Endothelial cell of umbilical vein (primary cell): ENCODE measurements around the gene SPEF1.

Experiments used
- CTCF ChIP-seq, 2 donors: IDR thresholded peaks; 1 replicate in 1 of 2; 2 replicates in 1 of 2; pipeline ENCODE4 v1.5.1; 2011; ENCODE audit warnings: low read length in 2 of 2, mild to moderate bottlenecking in 2 of 2, moderate library complexity in 2 of 2, control low read depth in 1 of 2, inconsistent platforms in 1 of 2, low read depth in 1 of 2; ENCODE audit not compliant: insufficient read depth in 1 of 2; ENCODE audit errors: extremely low read depth in 1 of 2
- EZH2 ChIP-seq: IDR thresholded peaks from 2 replicates; pipeline ENCODE4 v1.6.1; 2012; ENCODE audit warnings: borderline replicate concordance, low read depth, mild to moderate bottlenecking, moderate library complexity, low read length, inconsistent platforms; ENCODE audit not compliant: severe bottlenecking
- GATA2 ChIP-seq: IDR thresholded peaks from 2 replicates; pipeline ENCODE4 v1.7.0; 2011; ENCODE audit warnings: low read depth, mild to moderate bottlenecking, moderate library complexity, mixed read lengths, low read length; ENCODE audit not compliant: insufficient read length, insufficient read depth
- JUN ChIP-seq: IDR thresholded peaks from 2 replicates; pipeline ENCODE4 v1.6.1; 2011; ENCODE audit warnings: borderline replicate concordance, low read depth; ENCODE audit not compliant: insufficient read length, insufficient read depth
- MAX ChIP-seq: IDR thresholded peaks from 2 replicates; pipeline ENCODE4 v1.6.1; 2011; ENCODE audit not compliant: insufficient read depth, insufficient read length
- MYC ChIP-seq: IDR thresholded peaks from one replicate; pipeline ENCODE4 v1.6.1; 2011; ENCODE audit warnings: mild to moderate bottlenecking, low read depth, low read length
- POLR2A ChIP-seq: IDR thresholded peaks from 2 replicates; pipeline ENCODE4 v1.6.1; 2012; ENCODE audit warnings: low read depth, mild to moderate bottlenecking, control low read depth, low read length
- POLR2AphosphoS5 ChIP-seq: IDR thresholded peaks from 2 replicates; pipeline ENCODE4 v1.6.1; 2012; ENCODE audit warnings: low read depth, mild to moderate bottlenecking, control low read depth, low read length, moderate library complexity; ENCODE audit not compliant: insufficient read depth

DNA sequence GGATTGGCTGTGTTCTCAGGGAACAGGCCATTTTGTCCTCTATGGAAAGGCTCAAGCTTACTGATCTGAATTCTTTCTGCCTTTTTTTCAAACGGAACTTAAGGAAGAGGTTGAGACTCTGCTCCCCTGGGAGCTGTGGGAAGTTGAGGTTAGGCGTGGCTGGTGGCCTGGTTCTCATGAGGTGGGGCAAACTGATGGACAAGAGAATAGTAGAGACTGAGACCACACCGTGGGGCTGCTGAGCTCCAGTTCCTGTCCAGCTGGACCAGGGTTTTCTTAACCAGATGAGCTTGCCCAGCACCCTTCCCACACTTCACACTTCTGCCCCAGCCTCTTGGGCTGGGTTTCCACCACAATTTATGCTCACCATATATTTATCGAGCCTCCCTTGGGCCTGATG, 45.2 kb upstream of the SPEF1 start:
- TF ChIP-seq POLR2A (no peak), CTCF (IDR thresholded peaks at IDR 0.05; ENCODE audit: extremely low read depth in 1 of 2, insufficient read depth in 1 of 2, low read depth in 1 of 2, low read length in 2 of 2) (no peak), MYC (no peak), EZH2 (no peak), POLR2AphosphoS5 (no peak), JUN (no peak), MAX (no peak), GATA2 (no peak)
